CD8-positive, alpha-beta memory T cell (primary cell): ENCODE data around the gene CPEB4. TPM values are rescaled to one million over a fixed set of nuclear protein-coding genes. Genes with fewer than 3 reads are reported as not detected.

ENCODE experiments used
- CTCF ChIA-PET: fragments of 350-600 bp; sonication (Branson Sonifier 250); formaldehyde crosslinking; loops from one replicate; lab custom pipeline; 2021; ENCODE audit warnings: antibody characterized with exemption; lab: Charles Lee
- POLR2A ChIA-PET: fragments of 350-600 bp; sonication (Branson Sonifier 250); formaldehyde crosslinking; loops from one replicate; lab custom pipeline; 2021; ENCODE audit warnings: antibody characterized with exemption; lab: Charles Lee
- DNase-seq, 5 donors: peaks; one replicate each; pipeline versions ENCODE4 v3.0.0 to v3.0.0-alpha.2; 2020 to 2022; ENCODE audit warnings: mixed read lengths in 1 of 5
- H3K27ac ChIP-seq: one replicate; pipeline ENCODE4 v1.7.0; 2013; ENCODE audit warnings: low read depth, mild to moderate bottlenecking, low read length, moderate library complexity
- H3K27me3 ChIP-seq: 2 replicates; pipeline ENCODE4 v1.7.0; 2013; ENCODE audit warnings: low read length, mild to moderate bottlenecking; ENCODE audit not compliant: insufficient read depth, poor library complexity, severe bottlenecking
- H3K36me3 ChIP-seq: 2 replicates; pipeline ENCODE4 v1.7.0; 2013; ENCODE audit warnings: mild to moderate bottlenecking, low read length, moderate library complexity; ENCODE audit not compliant: insufficient read depth
- H3K4me1 ChIP-seq: 2 replicates; pipeline ENCODE4 v1.7.0; 2013; ENCODE audit warnings: mild to moderate bottlenecking, low read length, moderate library complexity; ENCODE audit not compliant: insufficient read depth
- H3K4me3 ChIP-seq: 2 replicates; pipeline ENCODE4 v1.7.0; 2013; ENCODE audit warnings: mild to moderate bottlenecking, low read length
- H3K9me3 ChIP-seq: 2 replicates; pipeline ENCODE4 v1.7.0; 2013; ENCODE audit warnings: mild to moderate bottlenecking, low read length
- H3K27ac Mint-ChIP-seq, 8 donors: one replicate each; pipeline ENCODE4 v1.8.0; 2020 to 2021; ENCODE audit warnings: mixed read lengths in 8 of 8, mild to moderate bottlenecking in 6 of 8, inconsistent platforms in 3 of 8, moderate library complexity in 3 of 8
- H3K27me3 Mint-ChIP-seq, 2 donors: one replicate each; pipeline ENCODE4 v1.8.0; 2020 to 2021; ENCODE audit warnings: mixed read lengths in 2 of 2, mild to moderate bottlenecking in 1 of 2, moderate library complexity in 1 of 2
- H3K36me3 Mint-ChIP-seq, 3 donors: one replicate each; pipeline ENCODE4 v1.8.0; 2020 to 2021; ENCODE audit warnings: mixed read lengths in 3 of 3, inconsistent platforms in 1 of 3, mild to moderate bottlenecking in 1 of 3
- H3K4me1 Mint-ChIP-seq, 3 donors: one replicate each; pipeline ENCODE4 v1.8.0; 2020 to 2021; ENCODE audit warnings: mixed read lengths in 3 of 3, inconsistent platforms in 1 of 3, mild to moderate bottlenecking in 1 of 3
- H3K4me3 Mint-ChIP-seq, 7 donors: one replicate each; pipeline ENCODE4 v1.8.0; 2020 to 2021; ENCODE audit warnings: mixed read lengths in 7 of 7, mild to moderate bottlenecking in 6 of 7, moderate library complexity in 4 of 7, inconsistent platforms in 2 of 7
- H3K9me3 Mint-ChIP-seq, 5 donors: one replicate each; pipeline ENCODE4 v1.8.0; 2020 to 2022; ENCODE audit warnings: mixed read lengths in 5 of 5, mild to moderate bottlenecking in 3 of 5, moderate library complexity in 2 of 5, inconsistent platforms in 1 of 5
- polyA plus RNA-seq: library from polyadenylated mRNA; unstranded; fragments of 300-500 nt; fragmentation: Illumina TruSeq; gene quantifications from one replicate; pipeline ENCODE4 v1.2.3, GENCODE V29; 2021
- total RNA-seq, 2 experiments: library from RNA; stranded (reverse); gene quantifications; one replicate each; pipeline ENCODE4 v1.2.3, GENCODE V29; 2021

Gene CPEB4
- total and polyA plus RNA-seq, 3 experiments from 2014 or later, result 4.4 to 18.7 (median 17.2) TPM

DNA sequence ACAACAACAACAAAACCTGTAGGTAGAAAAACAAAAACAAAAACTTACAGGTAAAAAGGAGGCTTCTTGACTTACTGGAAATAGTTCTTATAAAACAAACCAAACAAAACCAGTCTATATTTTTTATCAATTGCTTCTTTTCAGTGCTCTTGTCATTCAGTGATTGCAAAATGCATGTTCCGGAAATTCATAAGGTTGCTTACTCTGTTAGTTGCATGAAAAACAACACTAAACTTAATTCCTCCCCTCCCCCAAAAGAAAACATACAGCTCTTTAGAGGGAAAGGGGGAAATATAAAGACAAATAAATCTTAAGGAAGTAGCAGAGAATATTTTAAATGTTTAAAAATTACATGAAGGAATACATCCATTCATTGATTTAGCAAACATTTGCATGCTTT is 19.1 kb downstream of the CPEB4 start:
- H3K27ac Mint-ChIP-seq, result peak overlapping the region in 2 of 8 donors; percentile 37 to 43
- CTCF ChIA-PET, result no interaction called here
- H3K27ac ChIP-seq, result no peak overlapping the region

DNA sequence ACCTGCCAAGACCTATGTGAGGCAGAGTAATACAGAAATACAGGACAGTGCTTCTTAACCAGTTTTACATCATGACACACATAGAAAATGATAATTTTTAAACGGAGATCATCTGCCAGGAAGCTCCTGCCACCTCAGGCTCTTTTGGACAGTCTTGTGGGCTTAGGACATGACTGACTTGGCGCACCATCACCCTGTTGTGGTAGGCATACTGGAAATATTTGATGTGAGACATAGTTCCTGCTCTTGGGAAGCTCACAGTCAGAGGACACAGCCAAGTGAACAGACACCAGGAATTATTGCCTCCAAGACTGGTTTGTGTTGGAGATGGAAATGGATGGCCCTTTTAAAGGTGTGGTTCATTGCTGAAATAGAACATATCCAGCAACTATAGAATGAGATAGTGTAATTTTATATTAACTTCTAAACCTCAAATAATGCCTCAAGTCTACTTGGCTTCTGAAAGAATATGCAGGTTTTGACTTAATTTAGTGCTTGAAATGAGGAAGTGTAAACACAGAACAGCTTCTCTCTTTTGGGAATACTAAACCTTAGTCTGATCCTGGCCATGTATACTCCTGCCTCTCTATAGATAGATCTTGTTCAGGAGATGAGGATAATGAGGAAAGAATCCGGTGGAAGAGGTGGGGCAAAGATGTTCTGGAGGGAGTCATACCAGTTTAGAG is 19.7 kb downstream of the CPEB4 start:
- no peaks in the 10 kb centered on the region for H3K27me3 Mint-ChIP-seq
- Histone ChIP-seq H3K27ac (no peak overlapping the region), H3K9me3 (no peaks in the 10 kb centered on the region), H3K36me3 (no peaks in the 10 kb centered on the region), H3K4me3 (no peak overlapping the region), H3K27me3 (no peaks in the 10 kb centered on the region), H3K4me1 (peaks cover 6% of the 10 kb centered on the region)
- DNase-seq, result no peak
- peaks cover 20 to 53% (median 51%) of the 10 kb centered on the region in 3 donors for H3K4me1 Mint-ChIP-seq
- no peak overlapping the region for H3K4me3 Mint-ChIP-seq
- no peaks in the 10 kb centered on the region for H3K9me3 Mint-ChIP-seq
- H3K27ac Mint-ChIP-seq, result peak overlapping the region in 2 of 8 donors; percentile 37 to 43
- ChIA-PET POLR2A (no interaction called here), CTCF (no interaction called here)
- peaks cover 0 to 22% (median 8%) of the 10 kb centered on the region in 3 donors for H3K36me3 Mint-ChIP-seq

More for the DNA sequence above, 19.1 kb downstream of the CPEB4 start:
- Histone ChIP-seq H3K4me1 (peaks cover 9% of the 10 kb centered on the region), H3K36me3 (no peaks in the 10 kb centered on the region), H3K4me3 (no peak overlapping the region), H3K27me3 (no peaks in the 10 kb centered on the region), H3K9me3 (no peaks in the 10 kb centered on the region)
- peaks cover 22 to 59% (median 57%) of the 10 kb centered on the region in 3 donors for H3K4me1 Mint-ChIP-seq
- DNase-seq, result no peak
- no peaks in the 10 kb centered on the region for H3K27me3 Mint-ChIP-seq
- H3K9me3 Mint-ChIP-seq, result no peaks in the 10 kb centered on the region
- H3K4me3 Mint-ChIP-seq, result no peak overlapping the region
- H3K36me3 Mint-ChIP-seq, result peaks cover 0 to 22% (median 8%) of the 10 kb centered on the region in 3 donors
- POLR2A ChIA-PET, result no interaction called here

DNA sequence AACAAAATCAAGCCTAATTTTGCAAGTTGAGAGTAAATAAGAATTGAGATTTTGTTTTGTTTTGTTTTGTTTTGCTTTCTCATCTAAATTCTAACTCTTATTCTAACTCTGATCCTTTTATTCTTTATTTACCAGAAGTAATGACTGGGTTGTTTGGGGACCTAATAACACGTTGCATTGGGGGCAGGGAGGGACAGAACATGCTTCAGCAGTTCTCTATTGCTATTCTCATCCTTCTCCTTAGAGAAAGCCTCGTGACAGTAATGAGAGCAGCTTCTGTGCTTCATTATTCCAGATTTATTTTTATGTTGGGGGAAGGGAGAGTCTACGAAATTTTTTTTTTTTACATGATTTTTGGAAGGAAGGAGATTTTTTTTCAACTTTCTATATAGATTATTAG is 21.1 kb downstream of the CPEB4 start:
- H3K9me3 ChIP-seq, result no peaks in the 10 kb centered on the region
- Mint-ChIP-seq H3K9me3 (no peaks in the 10 kb centered on the region), H3K36me3 (peaks cover 0 to 30% (median 8%) of the 10 kb centered on the region in 3 donors), H3K27ac (peak overlapping the region in 3 of 8 donors; percentile 37 to 80 (median 66)), H3K4me1 (peaks cover 17 to 40% (median 38%) of the 10 kb centered on the region in 3 donors), H3K27me3 (no peaks in the 10 kb centered on the region), H3K4me3 (no peak overlapping the region)
- ChIA-PET POLR2A (no interaction called here), CTCF (no interaction called here)
- DNase-seq, result no peak
- no peak overlapping the region for H3K27ac ChIP-seq
- no peak overlapping the region for H3K4me3 ChIP-seq
- no peaks in the 10 kb centered on the region for H3K27me3 ChIP-seq
- no peaks in the 10 kb centered on the region for H3K36me3 ChIP-seq
- no peaks in the 10 kb centered on the region for H3K4me1 ChIP-seq

DNA sequence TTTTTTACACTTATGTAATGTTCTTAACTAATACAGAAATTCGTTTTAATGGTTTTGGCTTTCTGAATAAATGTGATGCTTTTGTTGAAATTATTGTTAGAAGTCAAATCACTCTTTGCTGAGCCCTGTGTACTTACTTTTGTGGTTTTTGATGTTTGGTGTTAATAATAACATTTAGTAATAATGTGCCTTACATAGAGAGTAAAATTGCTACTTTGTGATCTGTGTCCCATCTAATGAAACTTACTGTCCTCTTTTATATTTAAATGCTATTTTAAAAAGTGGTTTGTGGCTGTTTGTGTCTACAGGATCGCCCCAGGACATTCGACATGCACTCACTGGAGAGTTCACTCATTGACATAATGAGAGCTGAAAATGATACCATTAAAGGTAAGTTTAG is 22.1 kb downstream of the CPEB4 start:
- peak overlapping the region in 2 of 8 donors; percentile 6 to 48 for H3K27ac Mint-ChIP-seq

DNA sequence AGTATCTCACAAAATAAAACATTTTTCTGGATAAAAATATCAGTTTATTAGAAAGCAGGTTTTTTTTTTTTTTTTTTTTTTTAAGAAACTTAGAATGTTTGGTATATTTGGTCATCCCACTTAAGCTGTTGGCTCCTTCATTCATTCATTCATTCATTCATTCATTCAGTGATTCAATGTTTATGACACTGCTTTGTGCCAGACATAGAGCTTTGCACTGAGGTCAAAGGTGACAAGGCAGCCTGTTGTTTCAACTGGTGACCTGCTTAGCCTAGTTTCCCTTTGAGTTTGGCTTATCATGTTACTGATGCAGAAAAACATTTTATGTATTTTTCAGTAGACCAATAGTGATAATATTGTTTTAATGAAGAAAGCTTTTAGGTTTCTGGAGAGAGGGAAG is 23.5 kb downstream of the CPEB4 start:
- no peak for DNase-seq
- Mint-ChIP-seq H3K36me3 (peaks cover 0 to 31% (median 10%) of the 10 kb centered on the region in 3 donors), H3K4me1 (peaks cover 12 to 29% (median 28%) of the 10 kb centered on the region in 3 donors), H3K27ac (no peak overlapping the region), H3K9me3 (no peaks in the 10 kb centered on the region), H3K4me3 (no peak overlapping the region), H3K27me3 (no peaks in the 10 kb centered on the region)
- ChIA-PET POLR2A (no interaction called here), CTCF (interaction anchor here (0.7 to 1.6 kb wide), 2 partner anchors 10 to 11 kb away, joined by 3 to 4 read pairs; no protein-coding TSS in a partner anchor)
- no peaks in the 10 kb centered on the region for H3K27me3 ChIP-seq
- no peaks in the 10 kb centered on the region for H3K36me3 ChIP-seq
- no peak overlapping the region for H3K4me3 ChIP-seq
- H3K4me1 ChIP-seq, result no peaks in the 10 kb centered on the region
- no peaks in the 10 kb centered on the region for H3K9me3 ChIP-seq
- H3K27ac ChIP-seq, result no peak overlapping the region

More for the DNA sequence above, 22.1 kb downstream of the CPEB4 start:
- Histone ChIP-seq H3K27ac (no peak overlapping the region), H3K9me3 (no peaks in the 10 kb centered on the region), H3K4me1 (no peaks in the 10 kb centered on the region), H3K36me3 (no peaks in the 10 kb centered on the region), H3K27me3 (no peaks in the 10 kb centered on the region), H3K4me3 (no peak overlapping the region)
- Mint-ChIP-seq H3K4me1 (peaks cover 14 to 39% (median 37%) of the 10 kb centered on the region in 3 donors), H3K36me3 (peaks cover 0 to 32% (median 8%) of the 10 kb centered on the region in 3 donors), H3K9me3 (no peaks in the 10 kb centered on the region), H3K4me3 (no peak overlapping the region), H3K27me3 (no peaks in the 10 kb centered on the region)
- POLR2A ChIA-PET, result no interaction called here
- no peak for DNase-seq
- CTCF ChIA-PET, result no interaction called here

DNA sequence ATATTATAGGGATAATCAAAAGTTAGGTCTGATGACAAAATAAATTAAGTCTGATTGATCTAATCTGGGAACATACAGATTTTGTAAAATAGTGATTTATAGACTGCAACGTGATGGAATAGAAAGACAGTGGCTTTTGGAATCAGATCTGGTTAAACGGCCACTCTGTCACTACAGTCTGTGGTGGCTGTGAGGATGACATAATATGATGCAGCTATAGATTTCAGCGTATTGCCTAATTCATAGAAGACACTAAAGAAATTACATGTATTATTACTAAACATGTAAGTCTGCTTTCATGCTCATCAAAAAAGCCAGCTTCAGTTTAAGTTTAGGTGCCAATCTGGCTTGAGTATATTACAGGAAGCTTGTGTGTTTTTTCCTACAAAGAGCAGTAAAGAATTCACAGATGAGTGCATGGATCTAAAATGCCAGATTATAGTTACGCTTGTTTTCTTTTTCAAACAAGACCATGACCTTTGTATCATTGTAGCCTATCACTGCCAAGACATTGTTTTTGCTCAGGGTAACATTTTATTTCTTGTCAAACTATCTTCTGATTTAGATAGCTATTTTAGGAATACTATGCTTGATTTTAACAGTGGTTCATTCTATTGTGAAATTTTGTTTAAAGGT is 25.7 kb downstream of the CPEB4 start:
- Mint-ChIP-seq H3K4me3 (no peak overlapping the region), H3K27me3 (no peaks in the 10 kb centered on the region), H3K9me3 (no peaks in the 10 kb centered on the region), H3K27ac (peak overlapping the region in 1 of 8 donors; percentile 48), H3K4me1 (peaks cover 10 to 14% (median 13%) of the 10 kb centered on the region in 3 donors), H3K36me3 (peaks cover 0 to 31% (median 10%) of the 10 kb centered on the region in 3 donors)
- DNase-seq, result no peak
- ChIA-PET POLR2A (no interaction called here), CTCF (interaction anchor here (1.0 to 1.1 kb wide), 2 partner anchors 12 to 341 kb away, joined by 3 to 6 read pairs; no protein-coding TSS in a partner anchor)
- Histone ChIP-seq H3K4me1 (no peaks in the 10 kb centered on the region), H3K27ac (no peak overlapping the region), H3K4me3 (no peak overlapping the region), H3K36me3 (no peaks in the 10 kb centered on the region), H3K9me3 (no peaks in the 10 kb centered on the region), H3K27me3 (no peaks in the 10 kb centered on the region)

DNA sequence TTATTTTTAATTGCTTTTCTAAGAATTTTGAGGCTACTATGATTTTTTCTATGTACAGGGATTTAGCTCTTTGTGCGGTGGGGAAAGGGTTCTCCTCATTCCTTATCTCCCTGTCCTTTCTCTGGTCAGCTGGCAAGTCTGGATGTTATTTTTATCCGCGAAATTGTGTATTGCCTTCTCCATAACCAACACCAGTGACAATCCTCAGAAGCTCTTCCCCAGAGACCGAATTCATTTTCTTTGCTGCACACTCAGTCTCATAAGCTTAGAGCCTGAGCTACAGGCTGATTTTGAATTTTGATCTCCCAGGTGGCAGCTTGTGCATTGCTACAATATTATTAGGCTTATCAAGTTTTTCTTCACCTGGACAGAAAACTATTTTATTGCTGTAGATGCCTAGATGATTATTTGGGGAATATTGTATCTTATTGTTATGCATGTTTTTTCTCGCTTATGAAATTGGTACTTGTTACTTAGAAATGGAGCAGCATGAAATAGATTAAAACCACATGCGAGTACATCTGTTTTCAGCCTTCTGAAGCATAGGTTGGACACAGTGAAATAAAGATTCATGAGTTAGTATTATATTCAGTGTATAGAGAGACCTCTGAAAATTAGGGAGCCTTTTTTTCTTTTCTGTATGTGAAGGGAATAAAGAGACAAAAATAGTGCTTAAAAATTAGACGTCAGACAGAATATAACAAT is 27.3 kb downstream of the CPEB4 start:
- peaks cover 0 to 26% (median 10%) of the 10 kb centered on the region in 3 donors for H3K36me3 Mint-ChIP-seq

More for the DNA sequence above, 27.3 kb downstream of the CPEB4 start:
- Histone ChIP-seq H3K4me3 (no peak overlapping the region), H3K27ac (no peak overlapping the region), H3K9me3 (no peaks in the 10 kb centered on the region), H3K27me3 (no peaks in the 10 kb centered on the region), H3K36me3 (no peaks in the 10 kb centered on the region), H3K4me1 (peaks cover 11% of the 10 kb centered on the region)
- ChIA-PET CTCF (interaction anchor here (1.3 to 1.7 kb wide), 2 partner anchors 10 to 30 kb away, joined by 4 read pairs; no protein-coding TSS in a partner anchor), POLR2A (interaction anchor here (0.8 to 1.0 kb wide), 2 partner anchors 300 to 858 kb away, joined by 3 read pairs; no protein-coding TSS in a partner anchor)
- Mint-ChIP-seq H3K4me3 (no peak overlapping the region), H3K27me3 (no peaks in the 10 kb centered on the region), H3K4me1 (peaks cover under 1 to 2% (median under 1%) of the 10 kb centered on the region in 3 donors), H3K9me3 (no peaks in the 10 kb centered on the region), H3K27ac (peak overlapping the region in 1 of 8 donors; percentile 66)
- no peak for DNase-seq
